A673 (cell line): ENCODE data around the gene BRD2. TPM values are rescaled to one million over a fixed set of nuclear protein-coding genes. Genes with fewer than 3 reads are reported as not detected.

Source experiments
- BruUV-seq: library from RNA; stranded (reverse); fragments of 400-500 nt; replicated peaks from 2 replicates; lab custom pipeline; 2021; lab: Mats Ljungman, UMichigan
- CTCF ChIA-PET: fragments of 300-600 bp; sonication (Branson Sonifier 250); formaldehyde crosslinking; loops from one replicate; lab custom pipeline; 2022; ENCODE audit warnings: antibody characterized with exemption; lab: Charles Lee
- POLR2A ChIA-PET: fragments of 300-600 bp; sonication (Branson Sonifier 250); formaldehyde crosslinking; loops from one replicate; lab custom pipeline; 2022; ENCODE audit warnings: antibody characterized with exemption; ENCODE audit not compliant: low non-redundant PET; lab: Charles Lee
- DNase-seq: peaks from one replicate; pipeline ENCODE4 v3.0.0-alpha.2; 2015; ENCODE audit warnings: low spot score
- H3K27ac ChIP-seq: fragments of 200-600 bp; sonication (generic); 2 replicates; pipeline ENCODE4 v1.5.1; 2016; ENCODE audit warnings: mixed run types, low read depth, mild to moderate bottlenecking, mixed read lengths, antibody characterized with exemption, low read length; ENCODE audit not compliant: poor library complexity, severe bottlenecking
- H3K27me3 ChIP-seq: fragments of 200-600 bp; sonication (generic); replicated peaks from 2 replicates; pipeline ENCODE4 v1.6.1; 2017; ENCODE audit warnings: mixed run types, low read depth, mild to moderate bottlenecking, mixed read lengths, antibody characterized with exemption, low read length; ENCODE audit not compliant: insufficient read depth, poor library complexity
- H3K36me3 ChIP-seq: fragments of 200-600 bp; sonication (generic); 2 replicates; pipeline ENCODE4 v1.6.1; 2016; ENCODE audit warnings: mixed run types, mild to moderate bottlenecking, mixed read lengths, antibody characterized with exemption, low read length; ENCODE audit not compliant: insufficient read depth, poor library complexity, severe bottlenecking
- H3K4me1 ChIP-seq: fragments of 200-600 bp; sonication (generic); 2 replicates; pipeline ENCODE4 v1.6.1; 2017; ENCODE audit warnings: mixed run types, mild to moderate bottlenecking, mixed read lengths, antibody characterized with exemption, low read length; ENCODE audit not compliant: insufficient read depth, poor library complexity, severe bottlenecking
- H3K4me3 ChIP-seq: fragments of 200-600 bp; sonication (generic); 2 replicates; pipeline ENCODE4 v1.5.1; 2016; ENCODE audit warnings: low read depth, mixed run types, mild to moderate bottlenecking, mixed read lengths, low read length; ENCODE audit not compliant: poor library complexity, severe bottlenecking
- H3K9me3 ChIP-seq: fragments of 200-600 bp; sonication (generic); 2 replicates; pipeline ENCODE4 v1.6.1; 2016; ENCODE audit warnings: mixed run types, low read depth, mild to moderate bottlenecking, mixed read lengths, antibody characterized with exemption, low read length; ENCODE audit not compliant: poor library complexity, severe bottlenecking
- CTCF ChIP-seq: fragments of 300-800, 200-600 bp; sonication (generic); conservative IDR thresholded peaks from 2 replicates; pipeline ENCODE4 v1.5.1; 2017; ENCODE audit warnings: low read depth, mild to moderate bottlenecking, antibody characterized with exemption, low read length, moderate library complexity, mixed read lengths
- EZH2 ChIP-seq: fragments of 200-600 bp; sonication (generic); IDR thresholded peaks from 2 replicates; pipeline ENCODE4 v1.6.1; 2017; ENCODE audit warnings: borderline replicate concordance, low read depth, mild to moderate bottlenecking, mixed read lengths, antibody characterized with exemption, low read length; ENCODE audit not compliant: poor library complexity, severe bottlenecking
- intact Hi-C: fragments of 100-400 bp; cut with micrococcal nuclease; formaldehyde crosslinking; loops from one replicate; pipeline ENCODE4 v1.10.0; 2022; ENCODE audit not compliant: unreplicated experiment
- total RNA-seq: library from RNA; stranded (reverse); gene quantifications from 2 replicates; pipeline ENCODE4 v1.2.3, GENCODE V29; 2021

Gene BRD2
- total RNA-seq, 1 experiment from 2014 or later = 335 TPM

GRCh38 chr6:32982084-32982701, 13.8 kb downstream of the BRD2 start:
- no TSS peak for BruUV-seq
- no peak overlapping the region for H3K4me3 ChIP-seq
- H3K27me3 ChIP-seq = no peaks in the 10 kb centered on the region
- CTCF ChIA-PET = no interaction called here
- no peaks in the 10 kb centered on the region for H3K9me3 ChIP-seq
- intact Hi-C loops = no loop called here
- POLR2A ChIA-PET = interaction anchor here (0.7 to 2.7 kb wide), 2 partner anchors 11 to 32 kb away, joined by 3 to 20 read pairs; no protein-coding TSS in a partner anchor
- H3K27ac ChIP-seq = peak overlapping the region; percentile 18
- peaks cover 46% of the 10 kb centered on the region for H3K36me3 ChIP-seq
- peak; percentile 36 for DNase-seq
- no peaks in the 10 kb centered on the region for H3K4me1 ChIP-seq
- no peak for TF ChIP-seq EZH2
- no peak for TF ChIP-seq CTCF

GRCh38 chr6:32982702-32983492, 14.5 kb downstream of the BRD2 start:
- CTCF ChIA-PET = interaction anchor here (2.0 to 2.5 kb wide), 2 partner anchors 50 to 97 kb away, joined by 20 to 61 read pairs; no protein-coding TSS in a partner anchor
- no peaks in the 10 kb centered on the region for H3K27me3 ChIP-seq
- no peak for DNase-seq
- peak overlapping the region; percentile 18 for H3K27ac ChIP-seq
- H3K36me3 ChIP-seq = peaks cover 39% of the 10 kb centered on the region
- H3K4me1 ChIP-seq = no peaks in the 10 kb centered on the region
- no peak for TF ChIP-seq EZH2
- no peak for TF ChIP-seq CTCF
- intact Hi-C loops = no loop called here
- POLR2A ChIA-PET = interaction anchor here (0.7 to 1.0 kb wide), 2 partner anchors 31 to 49 kb away, joined by 3 read pairs; no protein-coding TSS in a partner anchor
- H3K4me3 ChIP-seq = no peak overlapping the region
- no TSS peak for BruUV-seq
- no peaks in the 10 kb centered on the region for H3K9me3 ChIP-seq

GRCh38 chr6:32983493-32983848, 15.1 kb downstream of the BRD2 start:
- TF ChIP-seq EZH2 = no peak
- no peak for TF ChIP-seq CTCF
- Histone ChIP-seq H3K4me3 (no peak overlapping the region), H3K27ac (no peak overlapping the region), H3K36me3 (peaks cover 34% of the 10 kb centered on the region), H3K4me1 (no peaks in the 10 kb centered on the region), H3K27me3 (no peaks in the 10 kb centered on the region), H3K9me3 (no peaks in the 10 kb centered on the region)
- no peak for DNase-seq
- ChIA-PET POLR2A (interaction anchor here (1.0 to 2.2 kb wide), 2 partner anchors 12 to 49 kb away, joined by 3 to 22 read pairs; no protein-coding TSS in a partner anchor), CTCF (interaction anchor here (1.6 to 2.5 kb wide), 4 partner anchors 12 to 98 kb away, joined by 6 to 61 read pairs (median 18); no protein-coding TSS in a partner anchor)
- no TSS peak for BruUV-seq
- intact Hi-C loops = no loop called here
